Activated naive CD8-positive, alpha-beta T cell (primary cell): ENCODE data around the gene CCDC146.
"Not testable (repeated sequence)": the region's sequence is repeated elsewhere in the genome, so short reads cannot be mapped to it uniquely, and the experiment has no call there.

Source experiments
- H3K27ac Mint-ChIP-seq: one replicate; pipeline ENCODE4 v1.8.0; 2021; ENCODE audit warnings: mixed read lengths
- H3K27me3 Mint-ChIP-seq: one replicate; pipeline ENCODE4 v1.8.0; 2021; ENCODE audit warnings: mixed read lengths
- H3K36me3 Mint-ChIP-seq: one replicate; pipeline ENCODE4 v1.8.0; 2021; ENCODE audit warnings: mixed read lengths
- H3K4me1 Mint-ChIP-seq: one replicate; pipeline ENCODE4 v1.8.0; 2021; ENCODE audit warnings: low read depth, mixed read lengths
- H3K4me3 Mint-ChIP-seq: one replicate; pipeline ENCODE4 v1.8.0; 2021; ENCODE audit warnings: mild to moderate bottlenecking, mixed read lengths
- H3K9me3 Mint-ChIP-seq: one replicate; pipeline ENCODE4 v1.8.0; 2021; ENCODE audit warnings: low read depth, mixed read lengths

CCDC146 gene

GRCh38 chr7:77209479-77210139, 87.2 kb downstream of the CCDC146 start:
- H3K27me3 Mint-ChIP-seq: no peaks in the 10 kb centered on the region
- H3K4me1 Mint-ChIP-seq: no peaks in the 10 kb centered on the region
- peaks cover 21% of the 10 kb centered on the region for H3K36me3 Mint-ChIP-seq
- H3K9me3 Mint-ChIP-seq: peaks cover 5% of the 10 kb centered on the region
- H3K27ac Mint-ChIP-seq: no peak overlapping the region
- no peak overlapping the region for H3K4me3 Mint-ChIP-seq

DNA sequence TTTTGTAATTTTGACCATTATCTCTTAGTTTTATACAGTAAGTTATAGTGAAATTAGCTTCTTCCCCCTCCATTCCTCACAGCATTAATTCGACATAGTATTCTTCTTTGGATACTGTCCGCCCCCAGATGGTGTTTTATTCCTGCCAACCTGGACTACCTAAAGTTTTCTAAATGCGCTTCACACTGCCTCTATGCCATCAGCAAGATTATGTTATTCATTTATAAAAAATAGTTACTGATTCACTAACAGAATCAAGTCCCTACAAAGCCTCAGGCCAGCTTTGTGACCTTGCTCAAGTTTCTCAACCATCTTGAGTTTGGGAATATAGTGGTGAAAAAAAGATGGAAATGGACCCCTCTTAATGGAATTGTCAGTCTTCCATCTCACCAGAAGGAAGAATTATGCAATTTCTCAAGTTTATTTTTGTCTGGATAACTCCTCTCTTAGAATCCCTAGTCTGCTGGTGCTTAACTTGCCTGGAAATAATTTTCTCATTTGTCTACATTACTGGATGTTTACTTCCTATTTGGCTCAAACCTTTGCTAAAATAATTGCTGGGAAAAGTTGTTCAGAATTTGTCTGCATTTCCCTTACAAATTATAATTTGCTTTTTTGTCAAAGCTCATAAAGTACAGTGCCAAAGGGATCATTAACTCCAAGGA, 93.9 kb downstream of the CCDC146 start:
- H3K27ac Mint-ChIP-seq: no peak overlapping the region
- peaks cover 5% of the 10 kb centered on the region for H3K4me1 Mint-ChIP-seq
- no peaks in the 10 kb centered on the region for H3K27me3 Mint-ChIP-seq
- no peak overlapping the region for H3K4me3 Mint-ChIP-seq
- peaks cover 8% of the 10 kb centered on the region for H3K9me3 Mint-ChIP-seq
- H3K36me3 Mint-ChIP-seq: peaks cover 18% of the 10 kb centered on the region

DNA sequence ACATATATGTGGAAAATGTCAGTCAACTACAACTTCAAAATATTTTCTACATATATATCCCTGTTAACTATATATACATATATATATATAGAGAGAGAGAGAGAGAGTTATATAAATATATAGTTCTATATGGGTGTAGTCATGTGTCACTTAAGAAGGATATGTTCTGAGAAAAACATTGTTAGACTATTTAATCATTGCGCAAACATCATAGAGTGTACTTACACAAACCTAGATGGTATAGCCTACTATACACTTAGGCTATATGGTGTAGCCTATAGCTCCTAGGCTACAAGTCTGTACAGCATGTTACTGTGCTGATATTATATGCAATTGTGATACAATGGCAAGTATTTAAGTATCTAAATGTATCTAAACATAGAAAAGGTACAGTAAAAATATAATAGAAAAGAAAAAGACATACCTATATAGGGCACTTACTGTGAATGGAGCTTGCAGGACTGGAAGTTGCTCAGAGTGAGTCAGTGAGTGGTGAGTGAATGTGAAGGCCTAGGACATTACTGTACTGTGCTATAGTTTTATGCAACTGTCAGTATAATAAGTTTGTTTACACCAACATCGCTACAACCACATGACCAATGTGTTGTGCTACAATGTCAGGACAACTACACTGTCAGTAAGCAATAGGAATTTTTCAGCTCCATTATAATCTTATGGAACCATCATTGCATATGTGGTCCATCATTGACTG, 95.2 kb downstream of the CCDC146 start:
- no peaks in the 10 kb centered on the region for H3K27me3 Mint-ChIP-seq
- H3K4me1 Mint-ChIP-seq: peaks cover 18% of the 10 kb centered on the region
- H3K9me3 Mint-ChIP-seq: peaks cover 8% of the 10 kb centered on the region
- H3K4me3 Mint-ChIP-seq: no peak overlapping the region
- peaks cover 18% of the 10 kb centered on the region for H3K36me3 Mint-ChIP-seq
- no peak overlapping the region for H3K27ac Mint-ChIP-seq

- peaks cover 14% of the 10 kb centered on the region for H3K36me3 Mint-ChIP-seq
- not testable (repeated sequence) for H3K27me3 Mint-ChIP-seq, H3K9me3 Mint-ChIP-seq, H3K27ac Mint-ChIP-seq
- H3K4me3 Mint-ChIP-seq: peak overlapping the region; percentile 13
- H3K4me1 Mint-ChIP-seq: peaks cover 29% of the 10 kb centered on the region
Observed at GRCh38 chr7:77219701-77220331, 97.4 kb downstream of the CCDC146 start.

GRCh38 chr7:77222065-77222464, 99.7 kb downstream of the CCDC146 start:
- no peaks in the 10 kb centered on the region for H3K27me3 Mint-ChIP-seq
- peaks cover 29% of the 10 kb centered on the region for H3K4me1 Mint-ChIP-seq
- H3K36me3 Mint-ChIP-seq: peaks cover 14% of the 10 kb centered on the region
- no peak overlapping the region for H3K27ac Mint-ChIP-seq
- H3K9me3 Mint-ChIP-seq: peaks cover 8% of the 10 kb centered on the region
- no peak overlapping the region for H3K4me3 Mint-ChIP-seq

DNA sequence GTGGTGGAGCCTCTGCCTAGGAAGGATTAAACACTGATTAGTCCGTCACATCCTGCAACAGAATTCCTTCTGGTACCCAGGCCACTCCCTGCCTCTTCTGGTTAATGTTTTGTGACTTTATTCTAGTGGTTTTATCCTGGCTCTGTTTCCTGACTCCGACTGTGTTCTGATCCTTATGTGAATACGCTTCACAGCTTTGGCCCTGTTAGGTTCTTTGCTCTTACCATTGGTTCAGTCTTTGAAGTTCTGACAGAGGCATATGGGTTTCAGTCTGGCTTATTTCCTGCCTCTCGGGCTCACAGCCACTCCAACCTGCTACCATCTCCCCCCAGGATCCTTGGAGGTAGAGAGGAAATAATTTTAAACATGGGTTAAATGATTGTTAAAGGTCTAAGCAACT, 100.4 kb downstream of the CCDC146 start:
- peaks cover 14% of the 10 kb centered on the region for H3K36me3 Mint-ChIP-seq
- H3K4me3 Mint-ChIP-seq: peak overlapping the region; percentile 51
- H3K4me1 Mint-ChIP-seq: peaks cover 29% of the 10 kb centered on the region
- peaks cover 8% of the 10 kb centered on the region for H3K9me3 Mint-ChIP-seq
- H3K27ac Mint-ChIP-seq: peak overlapping the region; percentile 43
- no peaks in the 10 kb centered on the region for H3K27me3 Mint-ChIP-seq

DNA sequence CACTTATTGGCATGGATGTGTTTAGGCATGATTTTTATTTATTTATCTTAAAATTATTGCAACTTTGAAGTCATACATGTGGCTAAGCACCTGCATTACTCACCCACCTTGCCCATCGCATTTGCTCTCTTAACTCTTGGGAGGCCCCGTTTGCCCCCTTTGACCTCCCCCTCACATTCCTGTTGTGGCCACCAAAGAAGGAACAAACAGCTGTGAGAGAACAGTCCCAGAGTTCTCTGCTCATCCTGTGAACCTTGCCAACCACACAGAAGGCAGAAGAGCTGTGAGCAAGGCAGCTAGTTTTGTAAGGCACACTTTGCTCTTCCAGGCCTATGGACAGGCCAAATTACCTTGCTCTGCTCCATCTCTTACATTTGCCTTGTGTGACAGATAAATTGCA, 100.8 kb downstream of the CCDC146 start:
- H3K27ac Mint-ChIP-seq: peak overlapping the region; percentile 43

DNA sequence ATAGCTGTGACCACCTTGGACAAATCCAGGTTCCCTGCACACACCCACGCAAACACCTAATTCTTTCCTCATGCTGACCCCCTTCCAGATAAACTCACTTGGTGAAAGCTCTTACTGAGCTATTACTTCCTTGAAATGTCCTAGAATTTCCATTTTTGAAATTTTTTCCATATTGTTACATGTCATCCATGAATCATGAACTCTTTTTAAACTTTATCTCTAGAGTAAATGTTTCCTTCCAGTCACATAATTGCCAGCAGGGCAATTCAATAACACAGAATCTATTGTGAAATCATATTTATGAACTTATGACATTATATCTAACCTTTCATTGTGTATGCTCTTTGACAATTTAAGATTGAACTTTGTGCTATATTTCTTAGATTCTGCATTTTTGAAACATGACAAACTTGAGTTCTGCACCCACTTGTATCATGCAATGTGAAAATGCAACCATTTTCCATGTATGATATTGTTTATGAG, 104.0 kb downstream of the CCDC146 start:
- Mint-ChIP-seq H3K27ac (no peak overlapping the region), H3K27me3 (no peaks in the 10 kb centered on the region), H3K4me1 (peaks cover 23% of the 10 kb centered on the region), H3K4me3 (no peak overlapping the region), H3K9me3 (peaks cover 8% of the 10 kb centered on the region), H3K36me3 (peaks cover 16% of the 10 kb centered on the region)

More for the DNA sequence above, 100.8 kb downstream of the CCDC146 start:
- no peaks in the 10 kb centered on the region for H3K27me3 Mint-ChIP-seq
- peaks cover 9% of the 10 kb centered on the region for H3K9me3 Mint-ChIP-seq
- H3K4me1 Mint-ChIP-seq: peaks cover 29% of the 10 kb centered on the region
- H3K36me3 Mint-ChIP-seq: peaks cover 18% of the 10 kb centered on the region
- H3K4me3 Mint-ChIP-seq: peak overlapping the region; percentile 51

GRCh38 chr7:77228795-77229194, 106.4 kb downstream of the CCDC146 start:
- H3K4me3 Mint-ChIP-seq, H3K27ac Mint-ChIP-seq, H3K9me3 Mint-ChIP-seq, H3K4me1 Mint-ChIP-seq, H3K27me3 Mint-ChIP-seq: not testable (repeated sequence)
- H3K36me3 Mint-ChIP-seq: peaks cover 19% of the 10 kb centered on the region

GRCh38 chr7:77232467-77232866, 110.1 kb downstream of the CCDC146 start:
- H3K27ac Mint-ChIP-seq: no peak overlapping the region
- peaks cover 26% of the 10 kb centered on the region for H3K36me3 Mint-ChIP-seq
- peaks cover 8% of the 10 kb centered on the region for H3K9me3 Mint-ChIP-seq
- no peak overlapping the region for H3K4me3 Mint-ChIP-seq
- H3K27me3 Mint-ChIP-seq: no peaks in the 10 kb centered on the region
- H3K4me1 Mint-ChIP-seq: no peaks in the 10 kb centered on the region

DNA sequence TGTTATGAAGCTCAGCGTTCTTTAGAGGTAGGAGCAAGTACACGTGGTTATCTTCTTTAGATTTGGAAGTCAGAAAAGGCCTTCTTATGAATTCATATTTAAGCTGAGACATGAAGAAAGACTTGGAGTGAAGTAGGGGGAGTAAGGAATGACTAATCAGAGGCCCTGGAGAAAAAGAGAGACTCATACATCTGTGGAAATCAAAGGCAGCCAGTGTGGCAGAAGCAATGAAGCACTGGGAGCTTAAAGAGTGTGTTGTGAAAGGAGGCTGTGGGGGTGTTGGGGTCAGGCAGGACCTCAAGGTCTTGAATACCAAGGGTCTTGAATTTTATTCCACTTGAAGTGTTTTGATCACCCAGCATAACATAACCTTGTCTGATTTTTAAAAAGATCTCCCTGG, 112.9 kb downstream of the CCDC146 start:
- no peak overlapping the region for H3K27ac Mint-ChIP-seq
- H3K36me3 Mint-ChIP-seq: peaks cover 19% of the 10 kb centered on the region
- peaks cover 14% of the 10 kb centered on the region for H3K4me1 Mint-ChIP-seq
- no peak overlapping the region for H3K4me3 Mint-ChIP-seq
- H3K9me3 Mint-ChIP-seq: peaks cover 6% of the 10 kb centered on the region
- no peaks in the 10 kb centered on the region for H3K27me3 Mint-ChIP-seq

DNA sequence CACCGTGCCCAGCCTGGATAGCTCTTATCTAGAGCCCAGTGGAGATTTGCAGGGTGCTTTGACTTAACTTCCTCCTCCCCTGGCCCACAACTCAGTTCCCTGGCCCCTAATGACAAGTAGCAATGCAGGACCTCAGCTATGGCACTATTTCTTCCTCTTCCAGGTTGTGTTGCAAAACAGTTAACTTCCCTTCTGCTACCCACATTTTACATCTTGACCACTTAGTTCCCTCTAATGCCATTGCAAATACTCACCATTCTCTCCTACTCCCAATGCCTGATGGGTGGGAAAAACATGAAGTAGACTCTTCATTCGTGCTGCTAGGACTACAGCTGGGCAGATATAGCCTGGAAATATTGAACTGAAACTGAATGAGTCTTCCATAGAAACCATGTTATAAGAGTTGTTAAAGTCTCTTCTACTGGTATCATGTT, 116.3 kb downstream of the CCDC146 start:
- H3K27ac Mint-ChIP-seq: no peak overlapping the region

GRCh38 chr7:77239471-77239870, 117.1 kb downstream of the CCDC146 start:
- H3K27ac Mint-ChIP-seq: no peak overlapping the region

More for the DNA sequence above, 116.3 kb downstream of the CCDC146 start:
- H3K4me1 Mint-ChIP-seq: peaks cover 14% of the 10 kb centered on the region
- peaks cover 20% of the 10 kb centered on the region for H3K36me3 Mint-ChIP-seq
- no peaks in the 10 kb centered on the region for H3K27me3 Mint-ChIP-seq
- no peaks in the 10 kb centered on the region for H3K9me3 Mint-ChIP-seq
- H3K4me3 Mint-ChIP-seq: no peak overlapping the region

GRCh38 chr7:77242068-77242467, 119.7 kb downstream of the CCDC146 start:
- Mint-ChIP-seq H3K27ac (no peak overlapping the region), H3K36me3 (peaks cover 14% of the 10 kb centered on the region), H3K4me3 (no peak overlapping the region), H3K27me3 (no peaks in the 10 kb centered on the region), H3K9me3 (no peaks in the 10 kb centered on the region), H3K4me1 (peaks cover 14% of the 10 kb centered on the region)

More at GRCh38 chr7:77239471-77239870, 117.1 kb downstream of the CCDC146 start:
- Mint-ChIP-seq H3K4me1 (peaks cover 14% of the 10 kb centered on the region), H3K36me3 (peaks cover 20% of the 10 kb centered on the region), H3K4me3 (peak overlapping the region; percentile 3), H3K27me3 (no peaks in the 10 kb centered on the region), H3K9me3 (no peaks in the 10 kb centered on the region)

DNA sequence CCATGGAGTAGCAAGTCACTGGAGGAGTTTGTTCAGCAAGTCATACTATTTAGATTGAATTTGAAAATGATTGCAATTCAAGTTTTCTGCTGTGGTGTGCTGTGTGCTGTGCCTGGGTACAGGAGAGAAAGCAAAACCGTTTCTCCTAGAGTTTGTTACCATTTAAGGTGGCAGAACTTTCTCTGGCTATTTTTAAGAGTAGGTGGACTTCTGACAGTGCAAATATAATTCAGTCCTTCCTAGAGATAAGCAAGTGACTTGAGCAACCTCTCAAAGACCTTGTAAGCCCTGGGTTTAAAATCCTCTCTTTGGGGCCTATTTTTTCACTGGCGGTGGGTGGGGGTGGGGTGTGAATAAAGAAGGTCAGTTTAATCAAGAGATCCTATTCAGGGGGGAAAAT, 120.1 kb downstream of the CCDC146 start:
- Mint-ChIP-seq H3K27me3 (no peaks in the 10 kb centered on the region), H3K9me3 (no peaks in the 10 kb centered on the region), H3K4me3 (no peak overlapping the region), H3K36me3 (peaks cover 12% of the 10 kb centered on the region), H3K4me1 (peaks cover 14% of the 10 kb centered on the region), H3K27ac (no peak overlapping the region)
